ENCODE results near the gene WASHC2A.
"Not testable (repeated sequence)": the region's sequence is repeated elsewhere in the genome, so short reads cannot be mapped to it uniquely, and the experiment has no call there.

DNA sequence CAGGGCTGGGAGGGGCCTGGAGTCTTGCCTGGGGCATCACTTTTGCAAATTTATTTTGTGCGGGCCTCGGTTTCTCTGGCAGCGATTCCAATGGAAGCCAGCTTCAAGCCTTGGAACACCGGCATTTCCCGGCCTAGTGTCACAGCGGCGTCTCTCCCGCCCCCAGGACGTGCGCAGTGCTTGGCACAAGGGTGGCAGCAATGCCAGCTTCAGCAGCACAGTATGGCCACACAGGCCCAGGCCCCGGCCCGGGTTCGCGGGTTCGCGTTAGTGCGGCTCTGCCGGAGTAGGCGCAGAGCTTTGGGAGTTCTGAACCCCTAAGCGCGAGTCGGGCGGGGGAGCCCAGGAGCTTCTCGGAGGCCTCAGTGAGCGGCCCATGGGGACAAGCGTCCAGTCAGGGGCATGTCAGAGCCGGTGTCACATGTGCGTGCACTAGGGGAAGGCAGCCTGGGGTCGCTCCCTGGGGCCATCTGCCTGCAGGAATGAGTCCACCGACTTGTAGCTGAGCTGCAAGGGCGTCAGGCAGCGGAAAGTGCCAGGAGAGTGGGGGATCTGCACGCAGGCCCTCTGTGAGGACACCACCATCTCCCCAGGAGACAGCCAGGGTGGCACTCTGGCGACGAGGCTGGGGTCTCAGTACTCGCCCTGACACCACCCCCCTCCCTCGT lies 42.9 kb upstream of the WASHC2A start:
- TF ChIP-seq, protein P1, sequence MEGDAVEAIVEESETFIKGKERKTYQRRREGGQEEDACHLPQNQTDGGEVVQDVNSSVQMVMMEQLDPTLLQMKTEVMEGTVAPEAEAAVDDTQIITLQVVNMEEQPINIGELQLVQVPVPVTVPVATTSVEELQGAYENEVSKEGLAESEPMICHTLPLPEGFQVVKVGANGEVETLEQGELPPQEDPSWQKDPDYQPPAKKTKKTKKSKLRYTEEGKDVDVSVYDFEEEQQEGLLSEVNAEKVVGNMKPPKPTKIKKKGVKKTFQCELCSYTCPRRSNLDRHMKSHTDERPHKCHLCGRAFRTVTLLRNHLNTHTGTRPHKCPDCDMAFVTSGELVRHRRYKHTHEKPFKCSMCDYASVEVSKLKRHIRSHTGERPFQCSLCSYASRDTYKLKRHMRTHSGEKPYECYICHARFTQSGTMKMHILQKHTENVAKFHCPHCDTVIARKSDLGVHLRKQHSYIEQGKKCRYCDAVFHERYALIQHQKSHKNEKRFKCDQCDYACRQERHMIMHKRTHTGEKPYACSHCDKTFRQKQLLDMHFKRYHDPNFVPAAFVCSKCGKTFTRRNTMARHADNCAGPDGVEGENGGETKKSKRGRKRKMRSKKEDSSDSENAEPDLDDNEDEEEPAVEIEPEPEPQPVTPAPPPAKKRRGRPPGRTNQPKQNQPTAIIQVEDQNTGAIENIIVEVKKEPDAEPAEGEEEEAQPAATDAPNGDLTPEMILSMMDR (IDR thresholded peaks at IDR 0.05) = not testable (repeated sequence)
- not testable (repeated sequence) for TF ChIP-seq POLR2A (IDR thresholded peaks at IDR 0.05); EP300 (IDR thresholded peaks at IDR 0.05; ENCODE audit: low read depth); POLR2AphosphoS5 (IDR thresholded peaks at IDR 0.05)
